ENCODE data around the gene COA8.

The COA8 gene

GRCh38 chr14:103527408-103528145 is 35.2 kb upstream of the COA8 start:
- Histone ChIP-seq H3K4me3 (ENCODE audit: low read length) (peak overlapping the region; percentile 100), H3K9ac (ENCODE audit: low read depth, low read length) (peak overlapping the region; percentile 90), H3K9me3 (replicated peaks; ENCODE audit: low read length) (no peaks in the 10 kb centered on the region), H3K4me1 (ENCODE audit: control insufficient read depth, insufficient read depth, low read length) (peaks cover 32% of the 10 kb centered on the region), H3K4me2 (ENCODE audit: low read length) (peak overlapping the region; percentile 98), H3K36me3 (ENCODE audit: insufficient read depth, low read length) (peaks cover 3% of the 10 kb centered on the region), H3K27me3 (ENCODE audit: control insufficient read depth, insufficient read depth, low read length) (peaks cover 16% of the 10 kb centered on the region)

- Histone ChIP-seq H3K4me1 (ENCODE audit: control insufficient read depth, insufficient read depth, low read length) (peaks cover 28% of the 10 kb centered on the region), H3K27me3 (ENCODE audit: control insufficient read depth, insufficient read depth, low read length) (peaks cover 11% of the 10 kb centered on the region), H3K4me3 (ENCODE audit: low read length) (peak overlapping the region; percentile 100), H3K9ac (ENCODE audit: low read depth, low read length) (peak overlapping the region; percentile 90), H3K9me3 (replicated peaks; ENCODE audit: low read length) (no peaks in the 10 kb centered on the region), H3K36me3 (ENCODE audit: insufficient read depth, low read length) (peaks cover 3% of the 10 kb centered on the region), H3K4me2 (ENCODE audit: low read length) (peak overlapping the region; percentile 98)
Measured at GRCh38 chr14:103528146-103528586, 34.6 kb upstream of the COA8 start.

- H3K4me1 ChIP-seq (ENCODE audit: control insufficient read depth, insufficient read depth, low read length), result peaks cover 28% of the 10 kb centered on the region
- H3K9ac ChIP-seq (ENCODE audit: low read depth, low read length), result peak within 1 kb of the TSS; percentile 94
Measured at GRCh38 chr14:103528587-103529382, 34.0 kb upstream of the COA8 start, which contains the start of gene TRMT61A. TSS of gene TRMT61A (plus strand) at chr14:103529196. CDS start at chr14:103529979, 783 bp downstream.

GRCh38 chr14:103529383-103530365 is 33.1 kb upstream of the COA8 start:
- Histone ChIP-seq H3K4me2 (ENCODE audit: low read length) (peak overlapping the region; percentile 98), H3K4me1 (ENCODE audit: control insufficient read depth, insufficient read depth, low read length) (peaks cover 28% of the 10 kb centered on the region), H3K9me3 (replicated peaks; ENCODE audit: low read length) (no peaks in the 10 kb centered on the region), H3K27me3 (ENCODE audit: control insufficient read depth, insufficient read depth, low read length) (no peaks in the 10 kb centered on the region), H3K36me3 (ENCODE audit: insufficient read depth, low read length) (peaks cover 7% of the 10 kb centered on the region), H3K4me3 (ENCODE audit: low read length) (peak overlapping the region; percentile 100), H3K9ac (ENCODE audit: low read depth, low read length) (peak overlapping the region; percentile 94)

More at GRCh38 chr14:103528587-103529382, 34.0 kb upstream of the COA8 start, which contains the start of gene TRMT61A:
- H3K4me3 ChIP-seq (ENCODE audit: low read length), result peak within 1 kb of the TSS; percentile 100
- peaks cover 3% of the 10 kb centered on the region for H3K36me3 ChIP-seq (ENCODE audit: insufficient read depth, low read length)
- peak within 1 kb of the TSS; percentile 98 for H3K4me2 ChIP-seq (ENCODE audit: low read length)
- no peaks in the 10 kb centered on the region for H3K9me3 ChIP-seq (replicated peaks; ENCODE audit: low read length)
- H3K27me3 ChIP-seq (ENCODE audit: control insufficient read depth, insufficient read depth, low read length), result peaks cover 4% of the 10 kb centered on the region

GRCh38 chr14:103530390-103530789 is 32.4 kb upstream of the COA8 start:
- Histone ChIP-seq H3K4me2 (ENCODE audit: low read length) (peak overlapping the region; percentile 98), H3K9ac (ENCODE audit: low read depth, low read length) (no peak overlapping the region), H3K4me1 (ENCODE audit: control insufficient read depth, insufficient read depth, low read length) (peaks cover 28% of the 10 kb centered on the region), H3K9me3 (replicated peaks; ENCODE audit: low read length) (no peaks in the 10 kb centered on the region), H3K27me3 (ENCODE audit: control insufficient read depth, insufficient read depth, low read length) (no peaks in the 10 kb centered on the region), H3K4me3 (ENCODE audit: low read length) (peak overlapping the region; percentile 100), H3K36me3 (ENCODE audit: insufficient read depth, low read length) (peaks cover 15% of the 10 kb centered on the region)

- H3K4me3 ChIP-seq (ENCODE audit: low read length), result peak overlapping the region; percentile 100
- H3K9ac ChIP-seq (ENCODE audit: low read depth, low read length), result no peak overlapping the region
- no peaks in the 10 kb centered on the region for H3K27me3 ChIP-seq (ENCODE audit: control insufficient read depth, insufficient read depth, low read length)
- H3K4me1 ChIP-seq (ENCODE audit: control insufficient read depth, insufficient read depth, low read length), result peaks cover 28% of the 10 kb centered on the region
- peaks cover 19% of the 10 kb centered on the region for H3K36me3 ChIP-seq (ENCODE audit: insufficient read depth, low read length)
- H3K4me2 ChIP-seq (ENCODE audit: low read length), result no peak overlapping the region
- H3K9me3 ChIP-seq (replicated peaks; ENCODE audit: low read length), result no peaks in the 10 kb centered on the region
Measured at GRCh38 chr14:103530831-103531230, 31.9 kb upstream of the COA8 start.

GRCh38 chr14:103531421-103532215 is 31.1 kb upstream of the COA8 start:
- no peaks in the 10 kb centered on the region for H3K27me3 ChIP-seq (ENCODE audit: control insufficient read depth, insufficient read depth, low read length)
- H3K36me3 ChIP-seq (ENCODE audit: insufficient read depth, low read length), result peaks cover 24% of the 10 kb centered on the region
- H3K4me3 ChIP-seq (ENCODE audit: low read length), result no peak overlapping the region
- peaks cover 29% of the 10 kb centered on the region for H3K4me1 ChIP-seq (ENCODE audit: control insufficient read depth, insufficient read depth, low read length)
- no peak overlapping the region for H3K9ac ChIP-seq (ENCODE audit: low read depth, low read length)
- H3K4me2 ChIP-seq (ENCODE audit: low read length), result no peak overlapping the region
- H3K9me3 ChIP-seq (replicated peaks; ENCODE audit: low read length), result no peaks in the 10 kb centered on the region

- Histone ChIP-seq H3K4me1 (ENCODE audit: control insufficient read depth, insufficient read depth, low read length) (peaks cover 31% of the 10 kb centered on the region), H3K36me3 (ENCODE audit: insufficient read depth, low read length) (peaks cover 24% of the 10 kb centered on the region), H3K9me3 (replicated peaks; ENCODE audit: low read length) (no peaks in the 10 kb centered on the region), H3K27me3 (ENCODE audit: control insufficient read depth, insufficient read depth, low read length) (no peaks in the 10 kb centered on the region), H3K4me2 (ENCODE audit: low read length) (no peak overlapping the region), H3K9ac (ENCODE audit: low read depth, low read length) (no peak overlapping the region), H3K4me3 (ENCODE audit: low read length) (no peak overlapping the region)
Measured at GRCh38 chr14:103532216-103533136, 30.3 kb upstream of the COA8 start.

GRCh38 chr14:103533137-103533998 is 29.4 kb upstream of the COA8 start:
- Histone ChIP-seq H3K4me3 (ENCODE audit: low read length) (no peak overlapping the region), H3K9ac (ENCODE audit: low read depth, low read length) (no peak overlapping the region), H3K36me3 (ENCODE audit: insufficient read depth, low read length) (peaks cover 24% of the 10 kb centered on the region), H3K9me3 (replicated peaks; ENCODE audit: low read length) (no peaks in the 10 kb centered on the region), H3K4me2 (ENCODE audit: low read length) (no peak overlapping the region), H3K27me3 (ENCODE audit: control insufficient read depth, insufficient read depth, low read length) (no peaks in the 10 kb centered on the region), H3K4me1 (ENCODE audit: control insufficient read depth, insufficient read depth, low read length) (peaks cover 30% of the 10 kb centered on the region)

Measured in skeletal muscle satellite cell (primary cell).